NCI-H2196 treated with DMSO at 0.1 percent for 48 hours (cell line): ENCODE measurements around the gene DUSP19.

Source experiments
- DNase-seq: peaks from one replicate; lab custom pipeline; 2025; ENCODE audit not compliant: unreplicated experiment; lab: John Stamatoyannopoulos, UW

The DUSP19 gene

DNA sequence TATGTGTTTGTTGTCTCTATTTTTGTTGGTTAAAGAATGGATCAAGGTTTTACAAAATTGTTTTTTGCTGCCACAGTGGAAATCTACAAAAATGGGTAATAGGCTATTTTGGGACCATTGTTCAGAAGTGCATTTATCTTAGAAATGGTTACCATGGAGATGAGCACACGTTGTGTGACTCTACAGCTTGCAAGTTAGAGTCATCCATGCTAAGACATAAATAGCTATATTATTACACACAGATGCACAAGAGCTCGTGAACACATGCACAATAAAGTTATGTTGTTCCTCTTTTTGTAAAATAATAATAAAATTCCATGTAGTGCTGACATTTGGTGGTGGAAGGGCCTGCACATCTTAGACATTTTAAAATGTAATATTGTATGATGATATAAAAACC is 15.5 kb upstream of the DUSP19 start:
- DNase-seq: no peak

DNA sequence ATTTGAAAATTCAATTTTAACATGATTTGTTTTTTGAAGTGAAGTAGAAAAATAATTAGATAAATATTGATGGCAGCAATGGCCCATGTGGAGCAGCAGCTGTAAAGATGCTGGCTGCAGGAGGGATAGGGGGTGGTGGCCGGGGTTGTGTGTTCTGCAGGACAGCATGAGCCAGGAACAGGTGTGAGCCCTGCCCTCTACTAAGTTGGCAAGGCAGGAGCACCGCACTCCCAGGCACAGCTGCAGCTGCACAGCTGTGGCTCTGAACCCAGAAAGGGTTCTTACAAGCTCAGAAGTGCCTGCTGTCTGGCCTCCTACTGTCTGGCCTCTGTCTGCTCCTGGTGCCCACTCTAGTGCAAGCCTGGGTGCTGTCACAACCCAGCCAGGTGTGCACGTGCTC is 10.0 kb upstream of the DUSP19 start:
- no peak for DNase-seq

- DNase-seq: no peak
Observed at GRCh38 chr2:183069174-183069573, 9.4 kb upstream of the DUSP19 start.

DNA sequence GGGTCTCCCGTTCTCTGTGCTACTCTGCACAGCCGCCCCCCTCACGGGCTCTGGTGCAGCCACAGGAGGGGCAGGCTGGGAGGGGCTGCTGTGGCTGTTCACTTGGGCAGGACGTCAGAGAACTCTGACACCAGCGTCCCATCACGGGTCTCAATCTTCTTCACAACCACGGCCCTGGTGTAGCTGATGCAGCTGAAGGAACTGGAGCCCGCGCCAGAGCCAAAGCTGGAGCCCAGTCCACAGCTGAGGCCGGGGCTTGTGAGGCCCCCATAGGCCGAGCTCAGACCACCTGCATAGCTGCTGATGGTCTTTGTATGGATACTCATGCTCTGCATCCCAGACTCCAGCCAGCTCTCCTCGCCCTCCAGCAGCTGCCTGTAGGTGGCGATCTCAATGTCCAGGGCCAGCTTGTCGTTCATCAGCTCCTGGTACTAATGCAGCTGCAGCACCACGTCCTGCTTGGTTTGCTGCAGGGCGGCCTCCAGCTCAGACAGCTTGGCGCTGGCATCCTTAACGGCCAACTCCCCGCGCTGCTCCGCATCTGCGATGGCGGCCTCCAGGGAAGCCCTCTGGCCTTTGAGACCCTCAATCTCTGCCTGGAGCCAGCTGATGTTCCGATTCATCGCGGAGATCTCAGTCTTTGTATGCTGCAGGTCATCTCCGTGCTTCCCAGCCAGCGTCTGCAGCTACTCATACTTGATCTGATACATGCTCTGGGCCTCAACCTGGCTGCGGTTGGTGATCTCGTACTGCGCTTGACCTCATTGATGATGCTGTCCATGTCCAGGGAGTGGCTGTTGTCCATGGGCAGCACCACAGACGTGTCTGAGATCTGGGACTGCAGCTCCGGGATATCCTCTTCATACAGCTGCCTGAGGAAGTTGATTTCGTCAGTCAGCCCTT is 7.4 kb upstream of the DUSP19 start:
- no peak for DNase-seq

DNA sequence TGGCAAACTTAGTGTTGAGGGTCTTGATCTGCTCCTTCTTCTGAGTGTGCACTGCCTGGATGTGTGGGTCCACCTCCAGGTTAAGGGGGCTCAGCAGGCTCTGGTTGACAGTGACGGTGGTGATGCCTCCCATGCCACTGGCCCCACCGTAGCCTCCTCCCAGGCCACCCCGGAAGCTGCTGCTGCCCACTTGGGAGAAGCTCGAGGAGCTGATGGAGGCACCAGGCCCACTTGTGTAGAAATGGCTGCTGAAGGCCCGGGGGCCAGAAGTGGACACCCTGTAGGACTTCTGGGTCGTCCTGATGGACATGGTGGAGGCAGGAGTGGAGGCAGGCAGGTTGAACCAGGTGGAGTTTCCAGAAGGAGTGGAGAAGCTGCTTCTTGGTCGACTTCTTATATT is 6.4 kb upstream of the DUSP19 start:
- DNase-seq: no peak

DNA sequence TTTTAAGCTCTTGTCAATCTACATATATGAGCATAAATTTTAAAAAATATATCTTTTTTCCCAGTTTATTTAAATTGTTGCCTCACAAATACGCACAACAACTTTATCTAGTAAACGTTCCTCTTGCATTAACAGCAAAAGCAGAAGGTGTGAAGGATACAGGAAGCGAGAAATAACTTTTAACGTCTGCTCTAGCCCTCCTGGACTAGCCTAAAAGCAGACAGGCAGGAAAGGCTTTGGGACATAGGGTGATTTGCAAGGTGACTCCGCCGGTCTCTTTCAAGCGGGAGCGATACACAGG is 434 bp upstream of the DUSP19 start:
- DNase-seq: no peak

GRCh38 chr2:183079139-183079775 is 710 bp downstream of the DUSP19 start:
- no peak for DNase-seq

GRCh38 chr2:183081911-183082310 is 3.4 kb downstream of the DUSP19 start:
- DNase-seq: no peak

- no peak for DNase-seq
Observed at GRCh38 chr2:183088061-183088460, 9.5 kb downstream of the DUSP19 start.

- no peak for DNase-seq
Observed at GRCh38 chr2:183089192-183089851, 10.8 kb downstream of the DUSP19 start.

DNA sequence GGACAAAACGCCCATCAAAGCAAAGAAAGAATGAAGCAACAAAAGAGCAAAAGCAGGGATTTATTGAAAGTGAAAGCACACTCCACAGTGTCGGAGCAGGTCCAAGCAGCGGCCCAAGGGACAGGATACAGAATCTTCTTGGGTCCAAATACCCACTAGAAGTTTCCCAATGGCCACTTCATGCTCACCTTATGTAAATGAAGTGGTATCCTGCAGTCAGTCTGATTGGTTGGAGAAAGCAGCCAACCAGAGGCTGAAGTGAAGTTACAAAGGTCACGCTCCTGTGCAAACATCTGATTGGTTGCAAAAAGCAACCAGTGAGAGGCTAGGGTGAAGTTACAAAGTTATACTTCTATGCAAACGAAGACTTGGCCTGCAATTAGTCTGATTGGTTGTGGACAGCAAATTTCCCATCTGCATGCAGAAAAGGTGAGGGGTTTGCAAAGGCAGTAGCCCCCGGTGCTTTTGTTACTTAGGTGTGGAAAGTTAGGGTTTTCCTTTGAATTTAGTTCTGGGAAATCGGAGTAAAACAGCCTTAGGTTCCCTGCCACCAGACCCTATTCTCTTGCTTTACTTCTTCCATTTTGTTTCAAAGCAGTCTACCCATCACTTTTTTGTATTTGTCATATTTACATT is 12.9 kb downstream of the DUSP19 start:
- no peak for DNase-seq

DNA sequence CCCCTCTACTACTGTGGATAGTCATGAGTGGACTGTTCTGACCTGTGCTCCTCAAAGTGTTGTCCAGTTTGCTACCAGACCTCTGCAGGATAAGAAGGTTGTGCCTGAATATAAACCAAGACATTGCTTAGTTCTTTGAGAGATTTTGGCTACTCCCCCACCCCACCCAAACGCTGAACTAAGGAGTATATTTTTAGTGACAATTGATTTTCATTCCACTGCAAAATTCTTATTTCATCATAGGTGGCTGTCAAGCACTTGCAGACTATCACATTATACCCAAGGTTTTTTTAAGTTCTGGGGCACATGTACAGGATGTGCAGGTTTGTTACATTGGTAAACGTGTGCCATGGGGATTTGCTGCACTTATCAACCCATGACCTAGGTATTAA is 13.4 kb downstream of the DUSP19 start:
- DNase-seq: no peak

GRCh38 chr2:183093857-183094657 is 15.5 kb downstream of the DUSP19 start:
- DNase-seq: no peak

GRCh38 chr2:183105402-183106134 is 27.0 kb downstream of the DUSP19 start:
- no peak for DNase-seq

DNA sequence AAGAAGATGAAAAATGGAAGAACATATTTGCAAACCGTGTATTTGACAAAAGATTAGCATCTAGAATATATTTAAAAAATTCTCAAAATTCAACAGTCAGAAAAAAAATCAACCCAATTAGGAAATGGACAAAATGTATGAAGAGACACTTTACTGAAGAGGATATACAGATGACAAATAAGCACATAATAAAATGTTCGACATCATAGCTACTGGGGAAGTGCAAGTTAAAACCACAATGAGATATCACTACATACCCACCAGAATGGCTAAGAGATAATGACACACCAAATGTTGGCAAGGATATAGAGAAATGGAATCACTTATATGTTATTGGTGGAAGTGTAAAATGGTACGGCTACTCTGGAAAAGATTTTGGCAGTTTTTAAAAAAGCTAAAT is 34.0 kb downstream of the DUSP19 start:
- no peak for DNase-seq

DNA sequence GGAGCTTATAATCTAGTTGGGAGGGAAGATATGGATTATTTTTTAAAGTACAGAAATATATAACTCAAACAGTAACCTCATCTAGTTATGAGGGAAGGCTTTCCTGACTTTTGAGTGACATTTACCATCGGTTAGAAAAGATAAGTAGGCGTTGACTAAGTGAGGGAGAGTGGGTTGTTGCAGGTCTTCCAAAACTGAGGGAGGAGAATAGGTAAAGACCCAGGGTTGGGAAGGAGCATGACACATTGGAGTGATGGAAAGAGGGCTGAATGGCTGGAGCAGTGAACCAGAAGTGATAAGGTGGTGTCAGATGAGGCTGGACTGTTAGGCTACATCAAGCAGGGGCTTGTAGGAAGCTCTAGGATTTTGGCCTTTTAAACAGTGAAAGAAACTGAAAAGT is 35.1 kb downstream of the DUSP19 start:
- DNase-seq: no peak

- DNase-seq: no peak
Observed at GRCh38 chr2:183117226-183117625, 38.7 kb downstream of the DUSP19 start.

DNA sequence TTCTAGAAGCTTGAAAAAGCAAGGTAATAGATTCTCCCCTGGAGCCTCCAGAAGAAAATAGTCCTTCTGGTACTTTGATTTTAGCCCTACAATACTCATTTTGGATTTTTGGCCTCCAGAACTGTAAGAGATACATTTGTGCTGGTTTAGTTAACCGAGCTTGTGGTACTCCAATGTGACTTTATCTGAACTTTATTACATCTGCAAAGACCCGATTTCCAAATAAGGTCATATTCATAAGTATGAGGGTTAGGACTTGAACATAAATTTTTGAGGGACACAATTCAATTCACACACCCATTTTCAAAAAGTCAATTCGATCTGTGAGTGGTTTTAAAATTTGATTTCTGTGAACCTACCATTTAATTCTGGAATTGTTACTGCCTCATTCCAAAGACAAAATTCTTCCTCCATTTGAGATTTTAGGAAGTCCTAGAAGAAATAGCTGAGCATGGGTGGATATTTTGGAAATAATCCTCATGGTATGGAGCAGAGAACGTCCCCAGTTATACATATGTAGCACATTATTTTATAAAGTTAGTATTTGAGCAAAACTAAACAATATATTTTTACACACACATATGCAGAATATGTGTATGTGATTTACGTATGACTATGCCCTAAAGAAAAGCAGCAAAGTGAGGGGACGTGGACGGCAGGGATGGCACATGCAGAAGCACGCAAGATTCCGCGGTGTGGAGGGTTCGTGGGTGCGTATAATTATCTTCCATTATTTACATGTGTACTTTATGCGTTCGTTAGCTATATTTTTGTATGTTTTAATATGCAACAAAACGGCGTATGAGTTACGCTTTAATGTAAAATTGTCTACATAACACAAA is 44.8 kb downstream of the DUSP19 start:
- no peak for DNase-seq

GRCh38 chr2:183123959-183124221 is 45.3 kb downstream of the DUSP19 start:
- no peak for DNase-seq
